HG03558 (cell line): ENCODE data around the gene PCDH15.

Experiments used
- ATAC-seq: cut with Tn5 transposase; IDR thresholded peaks from one replicate; pipeline ENCODE4 v1.9.1; 2021; ENCODE audit warnings: moderate number of reproducible peaks; ENCODE audit not compliant: unreplicated experiment; ENCODE audit errors: extremely low read depth

PCDH15 gene

DNA sequence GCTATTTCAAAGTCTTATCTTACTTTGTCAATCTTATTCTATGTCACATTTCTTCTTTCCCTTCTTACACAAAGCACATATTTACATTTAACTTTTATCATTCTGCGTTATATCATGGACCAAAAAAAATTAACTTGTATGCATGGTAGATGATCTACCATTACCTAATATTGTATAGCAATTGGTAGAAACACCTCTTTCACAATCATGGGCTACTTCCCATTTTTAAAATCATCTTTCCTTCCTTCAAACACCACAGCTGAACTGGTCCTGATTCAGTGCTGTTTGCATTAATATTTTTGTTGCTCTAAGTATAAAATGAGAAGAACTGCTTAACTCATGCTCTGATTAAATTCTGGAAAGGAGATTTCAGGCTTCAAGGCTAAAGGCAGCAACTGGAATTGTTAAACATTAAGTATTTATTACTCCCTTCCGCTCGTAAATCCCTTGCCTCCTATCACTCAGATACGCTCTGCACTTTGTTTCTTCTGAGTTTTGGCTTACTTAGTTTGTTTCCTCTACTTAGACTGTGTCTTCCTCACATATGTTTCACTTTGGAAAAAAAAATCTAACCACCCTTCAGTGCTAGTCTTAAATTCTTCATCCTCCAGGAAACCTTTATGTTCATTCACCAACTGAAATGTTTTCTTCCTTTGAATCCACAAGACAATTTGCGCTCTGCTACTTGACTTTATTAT, 901.4 kb downstream of the PCDH15 start:
- no peak for ATAC-seq

DNA sequence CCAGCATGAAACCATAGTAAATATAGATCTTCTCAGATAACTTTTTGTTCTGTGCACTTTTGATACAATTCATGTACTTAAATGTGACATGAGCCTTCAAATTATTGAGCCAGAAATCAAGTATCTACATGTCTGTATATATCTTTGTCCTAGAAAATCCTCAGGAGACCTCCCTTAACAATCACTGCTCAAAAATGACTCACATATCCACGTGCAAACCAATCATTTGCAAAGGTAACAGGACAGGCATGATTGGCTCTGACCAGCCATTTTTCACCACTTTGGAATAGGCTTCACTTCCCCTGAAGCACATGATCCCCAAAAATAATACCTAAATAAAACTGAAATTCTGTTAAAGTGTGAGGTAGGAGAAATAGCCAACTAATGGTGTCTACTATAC, 902.5 kb downstream of the PCDH15 start:
- no peak for ATAC-seq

DNA sequence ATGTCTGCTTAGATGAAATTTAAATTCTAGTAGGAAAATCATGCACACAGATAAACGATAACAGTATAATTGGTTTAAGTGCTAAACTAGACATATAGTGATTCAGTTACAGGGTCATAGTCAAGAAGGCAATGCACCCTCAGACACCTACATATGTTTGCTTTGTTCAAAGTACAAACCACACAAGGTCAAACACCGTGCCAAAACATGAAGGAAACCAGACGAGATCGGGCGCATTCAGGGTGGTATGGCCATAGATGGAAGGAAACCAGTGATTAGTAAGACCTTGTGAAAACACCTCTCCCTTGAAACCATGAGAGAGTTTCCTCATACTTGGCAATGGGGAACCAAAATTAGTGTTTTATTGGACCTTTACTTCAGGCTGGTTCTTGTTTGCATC, 906.9 kb downstream of the PCDH15 start:
- ATAC-seq: no peak

DNA sequence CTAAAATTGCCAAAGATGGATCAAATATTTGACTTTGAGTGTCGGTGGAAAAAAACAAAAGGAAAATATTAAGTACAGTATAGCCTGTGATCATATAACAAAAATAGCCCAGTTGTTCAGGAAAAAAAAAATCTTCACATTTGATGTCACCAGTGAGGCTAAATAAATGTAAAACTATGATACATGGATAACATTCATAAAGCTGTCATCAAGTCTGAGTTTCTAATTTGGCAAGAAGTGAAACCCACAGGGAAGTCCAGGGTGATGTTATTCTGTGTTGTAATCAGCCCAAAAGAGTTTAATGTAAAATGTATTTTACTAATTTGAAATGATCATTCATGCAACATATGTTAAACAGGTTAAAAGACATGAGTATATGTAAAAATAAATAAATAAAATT, 908.0 kb downstream of the PCDH15 start:
- ATAC-seq: no peak

DNA sequence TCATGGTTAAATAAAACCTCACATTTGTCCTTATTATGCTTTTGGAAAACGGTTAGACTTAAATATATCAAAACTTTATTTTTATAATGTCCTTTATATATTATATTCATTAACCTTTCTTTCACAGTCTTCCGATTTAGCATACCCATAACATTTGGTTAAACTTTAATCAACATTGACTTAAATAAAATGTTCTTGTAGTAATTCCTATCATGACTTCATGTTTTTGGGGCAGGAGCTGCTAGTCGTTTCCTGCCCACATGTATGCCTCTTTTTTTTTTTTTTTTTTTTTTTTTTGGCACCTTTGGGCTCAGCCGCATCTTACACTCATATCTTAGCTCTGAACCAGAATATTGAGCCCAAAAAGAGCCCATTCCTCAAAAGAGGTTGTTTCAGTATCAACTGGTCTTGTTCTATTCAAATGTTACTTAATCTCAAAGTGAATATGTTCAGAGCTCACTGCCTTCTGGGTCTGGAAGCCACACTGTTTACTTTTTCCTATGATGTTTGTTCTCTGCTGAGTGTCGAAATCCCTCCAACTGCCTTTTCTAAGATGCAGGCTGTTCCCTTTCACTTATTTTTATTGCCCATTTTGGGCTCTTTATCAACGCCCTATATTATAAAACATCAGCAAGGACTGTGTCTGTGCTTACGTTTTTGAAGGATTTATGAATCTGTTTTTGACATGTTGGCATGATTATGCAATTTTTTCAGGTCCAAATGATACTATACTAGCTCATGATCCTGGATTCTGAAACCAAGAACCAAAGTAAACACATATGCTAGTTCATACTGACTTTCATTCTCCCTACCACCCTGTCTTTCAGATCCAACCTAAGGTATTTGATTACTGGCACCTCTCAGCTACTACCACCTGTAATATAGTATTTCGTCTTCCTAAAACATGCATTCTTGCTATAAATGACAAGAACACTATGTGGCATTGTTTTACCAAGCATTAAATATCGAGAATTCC, 914.4 kb downstream of the PCDH15 start:
- ATAC-seq: no peak

DNA sequence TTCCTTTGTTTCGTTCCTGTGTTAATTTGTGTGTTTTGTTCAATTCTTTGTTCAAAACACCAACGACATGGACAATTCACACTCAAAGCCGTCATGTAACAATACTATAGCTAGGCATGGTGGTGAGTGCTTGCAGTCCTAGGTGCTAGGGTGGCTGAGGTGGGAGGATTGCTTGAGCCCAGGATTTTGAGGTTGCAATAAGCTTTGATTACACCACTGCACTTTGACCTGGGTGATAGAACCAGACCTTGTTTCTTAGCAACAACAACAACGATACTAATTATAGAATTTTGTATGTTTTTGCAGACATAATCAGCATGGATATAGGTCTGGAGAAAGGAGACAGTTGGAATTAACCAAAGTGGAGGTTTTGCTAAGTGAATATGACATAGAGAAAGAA, 936.2 kb downstream of the PCDH15 start:
- ATAC-seq: no peak

DNA sequence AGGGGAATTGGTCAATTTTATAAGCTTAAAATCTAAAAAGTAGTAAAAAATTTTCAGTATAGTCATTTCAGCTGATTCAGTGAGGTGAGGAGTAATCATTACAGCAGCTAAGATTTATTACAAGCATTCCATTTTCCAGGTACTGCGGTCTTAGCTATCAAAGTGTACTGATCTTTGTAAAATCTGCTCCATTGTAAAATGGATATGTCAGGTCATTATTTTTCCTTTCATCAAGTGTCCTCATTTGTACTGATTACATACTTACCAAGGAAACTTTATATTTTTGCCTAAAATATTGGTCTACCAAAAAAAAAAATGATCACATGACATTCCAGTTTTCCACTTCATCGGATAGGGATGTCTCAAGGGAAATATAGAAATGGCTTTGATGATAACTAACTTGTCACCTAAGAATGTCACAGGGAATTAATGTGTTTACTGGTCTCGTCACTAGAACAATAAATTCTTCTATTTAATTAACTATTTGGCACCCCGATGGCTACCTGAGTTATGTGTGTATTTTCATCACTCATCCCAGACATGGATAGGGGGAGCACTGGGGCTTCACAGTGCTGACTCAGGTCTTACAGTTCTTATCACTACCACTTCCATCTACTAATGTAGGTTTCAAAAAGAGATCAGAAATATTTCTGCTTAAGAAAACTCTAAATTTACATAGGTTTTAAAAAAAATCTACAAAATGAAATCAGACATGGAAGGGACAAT, 948.4 kb downstream of the PCDH15 start:
- ATAC-seq: no peak

DNA sequence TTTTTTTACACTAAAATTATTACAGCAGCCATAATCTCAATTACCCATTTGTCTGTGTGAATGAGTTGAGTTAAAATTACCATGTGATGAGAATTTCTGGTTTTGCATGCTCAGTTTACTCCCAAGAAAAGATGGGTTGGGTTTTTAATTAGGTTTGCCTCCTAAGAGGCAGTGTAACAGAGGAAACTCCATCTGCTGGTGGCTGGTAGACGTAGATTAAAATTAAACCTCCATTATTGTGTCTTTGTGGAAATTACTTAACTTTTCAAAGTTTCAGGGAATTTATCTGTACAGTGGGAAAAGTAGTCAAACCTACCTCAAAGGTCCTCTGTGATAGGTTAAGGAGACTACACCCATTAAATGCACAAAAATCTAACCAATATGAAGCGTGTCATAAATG, 954.2 kb downstream of the PCDH15 start:
- ATAC-seq: no peak

DNA sequence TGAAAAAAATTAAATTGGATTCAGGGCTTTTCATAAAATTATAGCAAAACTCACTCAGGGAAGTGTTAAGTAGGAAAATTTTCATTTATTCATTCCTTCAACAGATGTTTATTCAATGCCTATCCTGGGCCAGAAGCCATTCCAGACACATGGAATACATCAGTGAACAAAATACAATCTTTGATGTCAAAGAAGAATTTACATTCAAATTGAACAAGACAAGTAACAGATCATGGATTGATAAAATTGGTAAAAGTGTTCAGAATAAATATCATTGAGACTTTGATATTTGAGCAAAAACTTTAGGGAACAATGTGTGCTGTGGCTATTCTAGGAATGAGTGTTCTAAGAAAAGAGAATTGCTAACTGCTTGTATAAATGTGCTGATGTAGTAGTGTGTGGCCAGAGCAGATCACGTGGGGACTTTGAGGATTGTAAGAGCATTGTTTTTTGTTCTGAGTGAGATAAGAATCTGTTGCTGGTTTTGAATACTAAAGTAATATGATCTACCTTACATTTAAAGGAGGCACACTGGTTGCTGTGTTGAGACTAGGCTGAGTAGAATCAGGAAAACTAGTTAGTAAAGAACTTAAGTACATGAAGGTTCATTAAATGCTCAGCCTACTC, 957.2 kb downstream of the PCDH15 start:
- no peak for ATAC-seq

DNA sequence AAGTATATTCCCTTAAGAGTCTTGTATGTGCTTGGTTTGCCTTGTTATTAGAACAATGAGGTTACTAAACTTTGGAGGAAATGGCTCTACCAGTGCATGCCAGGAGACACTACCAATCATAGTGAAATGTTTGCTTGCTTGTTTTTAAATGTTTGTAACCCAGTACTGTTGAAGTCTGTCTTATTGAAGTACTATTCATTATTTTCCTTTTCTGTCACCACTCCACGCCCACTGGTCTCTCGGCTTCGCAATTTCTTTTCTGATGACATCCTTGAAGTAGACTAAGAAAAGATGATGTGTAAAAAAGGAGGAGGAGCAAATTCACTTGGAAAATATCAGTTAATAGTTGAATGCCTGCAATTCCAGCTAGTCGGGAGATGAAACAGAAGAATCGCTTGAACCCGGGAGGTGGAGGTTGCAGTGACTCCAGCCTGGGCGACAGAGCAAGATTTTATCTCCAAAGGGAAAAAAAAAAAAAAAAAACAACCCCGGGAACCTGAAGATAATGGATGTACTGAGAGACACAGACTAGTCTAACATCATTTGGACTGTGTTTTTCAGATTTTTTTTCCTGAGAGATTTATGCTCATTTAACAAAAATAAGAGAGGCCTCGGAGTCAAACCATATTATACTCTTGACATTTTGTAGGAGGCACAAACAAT, 959.4 kb downstream of the PCDH15 start:
- no peak for ATAC-seq

DNA sequence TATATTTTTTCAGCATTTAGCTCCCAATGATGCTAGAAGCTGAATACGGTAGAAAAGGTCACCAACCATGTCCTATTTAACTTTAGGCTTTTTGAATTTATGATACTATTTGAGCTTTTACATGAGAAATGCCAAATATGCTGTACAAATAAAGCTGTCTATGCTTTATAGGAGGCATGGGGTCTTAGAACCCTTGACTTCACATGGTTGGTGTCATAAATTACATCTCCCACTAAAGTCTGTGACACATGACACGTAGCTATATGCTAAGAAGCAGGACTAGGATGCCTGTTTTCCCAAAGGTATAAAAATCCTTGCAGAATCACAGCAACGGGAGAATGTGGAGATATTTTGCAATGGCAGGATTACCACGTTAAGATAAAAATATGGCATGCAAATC, 960.4 kb downstream of the PCDH15 start:
- ATAC-seq: no peak

DNA sequence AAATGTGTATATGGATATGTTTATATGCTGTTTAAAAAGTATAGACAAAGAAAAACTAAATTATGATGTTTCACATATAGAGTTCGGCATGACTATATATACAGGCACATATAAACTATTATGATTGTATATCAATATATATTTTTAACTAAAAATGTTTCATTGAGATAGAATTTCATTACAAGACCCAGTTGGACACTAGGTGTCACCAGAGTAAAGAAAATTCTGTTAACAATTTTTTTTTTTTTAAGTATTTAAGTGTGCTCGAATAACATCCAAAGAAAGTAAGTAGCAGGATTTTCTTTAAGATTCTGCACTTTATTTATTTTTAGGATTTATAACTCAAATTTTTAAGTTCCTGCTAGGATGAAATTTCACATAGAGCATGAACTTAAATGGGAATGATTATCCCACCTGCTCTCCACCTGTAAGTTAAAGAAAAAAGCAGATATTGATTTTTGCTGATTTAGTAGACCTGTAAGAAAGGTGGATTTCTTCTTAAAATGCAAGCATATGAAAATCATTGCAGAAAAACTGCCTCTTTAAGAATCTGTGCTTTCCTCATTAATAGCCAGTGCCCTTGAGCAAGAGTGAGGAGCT, 961.5 kb downstream of the PCDH15 start:
- ATAC-seq: no peak

DNA sequence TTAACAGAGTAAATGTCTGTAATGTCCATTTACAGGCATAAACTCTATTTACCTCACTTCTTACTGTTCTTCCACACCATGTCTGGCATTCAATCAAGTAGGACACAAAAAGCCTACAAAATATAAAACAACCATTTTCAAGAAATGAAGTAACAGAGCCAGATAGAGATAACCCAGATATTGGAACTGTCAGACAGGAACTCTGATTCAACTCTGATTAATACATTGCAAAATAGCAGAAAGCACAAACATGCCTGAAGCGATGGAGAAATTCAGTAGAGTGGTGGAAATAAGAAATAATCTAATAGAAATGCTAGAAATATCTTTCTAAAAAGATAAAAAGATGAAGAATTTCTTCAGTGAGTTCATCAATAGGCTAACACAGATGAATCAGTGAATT, 964.4 kb downstream of the PCDH15 start:
- ATAC-seq: no peak

DNA sequence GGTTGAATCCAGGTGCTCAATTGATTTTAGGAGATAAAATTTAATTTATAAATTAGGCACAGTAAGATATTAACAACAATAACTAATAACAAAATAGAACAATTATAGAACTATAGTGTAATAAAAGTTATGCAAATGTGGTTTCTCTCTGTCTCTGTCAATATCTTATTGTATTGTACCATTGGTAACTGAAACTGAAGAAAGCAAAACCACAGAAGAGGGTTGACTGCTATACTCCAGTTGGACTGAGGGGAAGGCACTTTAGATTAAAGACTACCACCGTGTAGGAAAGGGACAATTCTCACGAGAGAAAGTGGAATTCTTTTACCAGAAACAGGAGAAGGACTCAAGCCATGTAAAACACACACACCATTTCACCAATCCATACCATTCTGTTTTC, 967.1 kb downstream of the PCDH15 start:
- no peak for ATAC-seq

DNA sequence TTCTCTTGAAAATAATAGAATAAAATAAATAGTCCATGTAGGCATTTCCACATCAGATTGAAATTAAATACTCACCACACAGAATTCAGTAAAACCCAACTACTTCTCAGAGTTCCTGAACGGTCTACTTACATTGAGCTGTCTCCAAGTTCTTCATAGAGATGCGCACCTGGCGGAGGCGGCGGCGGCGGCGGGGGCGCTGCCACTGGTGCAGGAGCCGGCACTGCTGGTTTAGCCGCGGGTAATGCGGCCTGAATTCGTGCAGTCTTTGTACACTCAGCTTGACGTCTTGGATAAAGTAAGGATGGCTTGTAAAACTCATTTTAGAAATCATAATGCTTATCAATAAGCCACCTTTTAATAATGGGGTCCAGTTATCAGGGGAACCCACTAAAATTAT, 973.8 kb downstream of the PCDH15 start:
- ATAC-seq: no peak

DNA sequence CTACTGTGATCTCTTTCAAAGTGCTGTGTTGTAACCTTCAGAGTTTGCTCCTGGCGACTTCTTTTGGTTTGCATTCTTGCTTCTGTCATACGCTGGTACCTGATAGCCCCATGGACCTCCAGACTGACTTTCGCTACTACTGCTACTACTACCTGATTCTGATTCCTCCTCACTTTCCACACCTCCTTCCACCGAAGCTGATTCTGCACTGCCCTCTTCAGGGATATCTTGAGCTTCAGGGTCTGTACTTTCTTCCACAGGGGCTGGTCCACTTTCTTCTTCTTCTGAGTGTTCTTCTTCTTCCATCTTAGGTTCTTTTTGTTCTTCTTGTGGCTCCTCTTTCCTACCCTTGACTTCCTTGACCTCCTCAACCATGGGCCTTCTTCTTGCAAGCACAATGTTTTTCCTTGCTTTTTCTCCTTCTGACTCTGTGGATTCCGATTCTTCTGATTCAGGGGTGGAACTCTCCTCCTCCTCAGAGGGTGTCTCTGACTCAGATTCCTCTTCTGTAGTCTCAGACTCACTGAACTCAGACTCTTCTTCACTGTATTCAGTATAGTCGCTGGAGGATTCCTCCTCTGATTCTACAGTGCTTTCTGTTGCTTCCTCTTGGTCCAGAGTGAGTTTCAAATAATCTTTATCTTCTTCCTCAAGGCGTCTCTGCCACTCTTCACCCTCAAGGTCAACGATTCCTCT, 992.2 kb downstream of the PCDH15 start:
- ATAC-seq: no peak

DNA sequence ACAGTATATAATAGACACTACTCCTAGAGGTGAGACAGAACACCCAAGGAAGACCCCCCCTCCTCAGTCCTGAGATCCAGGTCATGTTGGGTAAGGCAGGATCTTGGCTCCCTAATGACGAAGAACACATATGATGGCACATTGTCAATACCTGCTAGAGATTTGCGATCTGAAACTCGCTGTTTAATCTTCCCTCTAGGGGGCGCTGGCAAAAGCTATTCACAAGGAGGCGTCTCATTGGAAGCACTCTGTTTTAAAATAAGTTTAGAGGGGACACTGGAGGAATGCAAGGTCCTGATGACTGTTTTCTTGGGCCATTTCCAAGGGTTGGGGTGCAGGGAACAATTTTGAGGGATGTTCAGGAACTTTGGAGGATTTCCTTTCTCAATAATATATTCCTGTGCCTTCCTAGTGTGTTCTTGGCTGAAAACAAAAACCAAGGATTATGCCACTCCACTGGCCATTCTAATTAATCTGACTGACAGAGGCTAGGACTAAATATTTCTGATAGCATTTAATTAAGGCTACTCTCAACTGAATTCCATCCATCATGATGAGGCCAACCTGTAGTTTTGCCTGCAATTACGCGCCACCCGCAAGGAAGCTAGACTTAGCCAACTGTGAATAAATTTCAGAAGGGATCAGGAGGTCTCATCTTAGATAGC, 1014.7 kb downstream of the PCDH15 start:
- no peak for ATAC-seq

DNA sequence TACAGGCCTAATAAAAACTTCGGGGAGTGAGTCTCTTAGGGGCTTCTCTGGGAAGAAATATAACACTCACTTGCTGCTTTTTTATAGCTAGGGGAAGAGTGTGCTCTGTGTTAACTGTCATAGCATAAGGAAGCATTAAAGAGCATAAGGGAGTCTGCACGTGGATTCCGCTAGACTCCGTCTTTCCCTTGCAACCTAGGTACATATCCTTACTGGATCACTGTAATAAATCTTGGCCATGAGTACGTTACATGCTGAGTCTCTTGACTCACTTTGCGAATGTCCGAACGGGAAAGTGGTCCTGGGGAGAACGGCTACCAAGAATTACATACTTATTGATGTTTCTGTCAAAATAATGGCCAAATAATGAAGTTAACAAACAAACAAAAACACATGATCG, 1029.3 kb downstream of the PCDH15 start:
- ATAC-seq: no peak

DNA sequence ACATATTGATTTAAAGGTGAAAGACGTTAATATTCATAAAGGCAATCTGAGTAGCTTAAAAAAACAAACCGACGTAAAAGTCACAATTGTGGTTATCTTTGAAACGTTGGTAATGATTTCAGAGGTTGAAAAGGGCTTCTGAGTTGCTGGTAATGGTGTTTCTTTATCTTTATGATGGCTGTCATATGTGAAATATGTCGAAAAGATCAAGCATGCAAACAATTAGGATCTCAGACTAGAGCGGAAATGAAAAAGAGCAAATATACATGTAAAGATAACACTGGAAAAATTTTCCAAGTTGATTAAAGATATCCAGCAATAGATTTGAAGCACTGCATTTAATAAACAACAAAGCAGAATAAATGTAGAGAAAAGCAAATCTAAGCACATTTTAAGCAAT, 1030.1 kb downstream of the PCDH15 start:
- no peak for ATAC-seq
